Measurements from ENCODE around the gene ADH6.

GRCh38 chr4:99219072-99219471, at the start of gene ADH6:
- no peak for TF ChIP-seq CTCF (IDR thresholded peaks at IDR 0.05)
- no peak for TF ChIP-seq POLR2A (IDR thresholded peaks at IDR 0.05)
- TF ChIP-seq POLR2AphosphoS5 (IDR thresholded peaks at IDR 0.05): no peak

Data from prostate gland (tissue), 2 donors.